ENCODE measurements around the gene TMPRSS11E. TPM values are rescaled to one million over a fixed set of nuclear protein-coding genes. Genes with fewer than 3 reads are reported as not detected.
"Not testable (repeated sequence)": the region's sequence is repeated elsewhere in the genome, so short reads cannot be mapped to it uniquely, and the experiment has no call there.

Gene TMPRSS11E
- total RNA-seq, 1 donor from 2014 or later, result not detected

DNA sequence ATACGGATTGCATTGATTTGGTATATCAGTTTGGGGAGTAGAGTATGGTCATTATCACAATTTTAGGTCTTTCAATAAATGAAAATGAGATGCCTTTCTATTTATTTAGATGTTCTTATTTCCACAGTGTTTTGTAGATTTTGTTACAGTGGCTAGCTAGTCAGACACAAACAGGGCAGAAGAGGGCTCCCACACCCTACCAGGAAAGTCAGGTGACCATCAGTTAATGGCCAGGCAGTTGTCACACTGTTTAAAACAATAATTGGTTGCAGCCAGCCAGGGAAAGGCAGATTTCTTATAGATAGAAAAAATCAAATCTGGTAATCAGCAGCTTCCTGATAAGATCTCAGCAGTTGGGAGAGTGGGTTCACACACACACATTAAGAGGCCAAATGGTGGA, 71.6 kb downstream of the TMPRSS11E start:
- Histone ChIP-seq H3K27ac (replicated peaks) (no peak overlapping the region), H3K27me3 (ENCODE audit: low read depth) (no peaks in the 10 kb centered on the region), H3K9me3 (replicated peaks) (no peaks in the 10 kb centered on the region), H3K36me3 (no peaks in the 10 kb centered on the region), H3K4me1 (no peaks in the 10 kb centered on the region), H3K4me3 (no peak overlapping the region)
- intact Hi-C loops (cut with micrococcal nuclease), result no loop called here
- TF ChIP-seq, protein P1, sequence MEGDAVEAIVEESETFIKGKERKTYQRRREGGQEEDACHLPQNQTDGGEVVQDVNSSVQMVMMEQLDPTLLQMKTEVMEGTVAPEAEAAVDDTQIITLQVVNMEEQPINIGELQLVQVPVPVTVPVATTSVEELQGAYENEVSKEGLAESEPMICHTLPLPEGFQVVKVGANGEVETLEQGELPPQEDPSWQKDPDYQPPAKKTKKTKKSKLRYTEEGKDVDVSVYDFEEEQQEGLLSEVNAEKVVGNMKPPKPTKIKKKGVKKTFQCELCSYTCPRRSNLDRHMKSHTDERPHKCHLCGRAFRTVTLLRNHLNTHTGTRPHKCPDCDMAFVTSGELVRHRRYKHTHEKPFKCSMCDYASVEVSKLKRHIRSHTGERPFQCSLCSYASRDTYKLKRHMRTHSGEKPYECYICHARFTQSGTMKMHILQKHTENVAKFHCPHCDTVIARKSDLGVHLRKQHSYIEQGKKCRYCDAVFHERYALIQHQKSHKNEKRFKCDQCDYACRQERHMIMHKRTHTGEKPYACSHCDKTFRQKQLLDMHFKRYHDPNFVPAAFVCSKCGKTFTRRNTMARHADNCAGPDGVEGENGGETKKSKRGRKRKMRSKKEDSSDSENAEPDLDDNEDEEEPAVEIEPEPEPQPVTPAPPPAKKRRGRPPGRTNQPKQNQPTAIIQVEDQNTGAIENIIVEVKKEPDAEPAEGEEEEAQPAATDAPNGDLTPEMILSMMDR (IDR thresholded peaks at IDR 0.05; ENCODE audit: borderline replicate concordance), result no peak
- no peak for DNase-seq

DNA sequence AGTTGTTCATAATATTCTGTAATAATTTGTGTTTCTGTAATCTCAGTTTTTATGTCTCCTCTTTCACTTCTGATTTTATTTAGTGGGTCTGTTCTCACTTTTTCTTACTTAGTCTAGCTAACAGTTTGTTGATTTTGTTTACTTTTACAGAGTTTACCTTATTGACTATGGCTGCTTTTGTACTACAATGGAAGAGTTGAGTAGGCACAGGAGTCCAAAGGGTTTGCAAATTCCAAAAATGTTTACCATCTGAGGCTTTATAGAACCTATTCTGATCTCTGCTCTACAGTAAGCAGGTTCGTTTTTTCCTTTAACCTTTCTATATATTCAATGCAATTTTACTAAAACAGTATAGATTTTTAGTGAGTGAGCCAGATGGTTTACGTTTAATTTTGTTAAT, 73.7 kb downstream of the TMPRSS11E start:
- H3K27ac ChIP-seq (replicated peaks), result no peak overlapping the region
- H3K36me3 ChIP-seq, result no peaks in the 10 kb centered on the region
- H3K4me1 ChIP-seq, result no peaks in the 10 kb centered on the region
- intact Hi-C loops (cut with micrococcal nuclease), result no loop called here
- DNase-seq, result no peak
- no peaks in the 10 kb centered on the region for H3K27me3 ChIP-seq (ENCODE audit: low read depth)
- no peak overlapping the region for H3K4me3 ChIP-seq
- no peaks in the 10 kb centered on the region for H3K9me3 ChIP-seq (replicated peaks)
- TF ChIP-seq, protein P1 (IDR thresholded peaks at IDR 0.05; ENCODE audit: borderline replicate concordance), result no peak

DNA sequence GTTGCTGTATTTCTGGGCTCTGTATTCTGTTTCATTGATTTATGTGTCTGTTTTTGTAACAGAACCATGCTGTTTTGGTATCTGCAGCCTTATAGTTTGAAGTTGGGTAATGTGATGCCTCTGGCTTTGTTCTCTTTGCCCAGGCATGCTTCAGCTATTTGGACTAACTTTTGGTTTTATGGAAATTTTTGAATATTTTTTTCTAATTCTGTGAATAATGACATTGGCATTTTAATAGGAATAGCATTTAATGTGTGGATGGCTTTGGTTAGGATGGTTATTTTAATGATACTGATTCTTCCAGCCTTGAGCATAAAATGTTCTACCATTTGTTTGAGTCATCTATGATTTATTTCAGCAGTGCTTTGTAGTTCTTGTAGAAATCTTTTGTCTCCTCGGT, 75.0 kb downstream of the TMPRSS11E start:
- H3K4me1 ChIP-seq; H3K9me3 ChIP-seq (replicated peaks); H3K36me3 ChIP-seq; DNase-seq; H3K27me3 ChIP-seq (ENCODE audit: low read depth); H3K4me3 ChIP-seq; intact Hi-C loops (cut with micrococcal nuclease); H3K27ac ChIP-seq (replicated peaks): not testable (repeated sequence)

DNA sequence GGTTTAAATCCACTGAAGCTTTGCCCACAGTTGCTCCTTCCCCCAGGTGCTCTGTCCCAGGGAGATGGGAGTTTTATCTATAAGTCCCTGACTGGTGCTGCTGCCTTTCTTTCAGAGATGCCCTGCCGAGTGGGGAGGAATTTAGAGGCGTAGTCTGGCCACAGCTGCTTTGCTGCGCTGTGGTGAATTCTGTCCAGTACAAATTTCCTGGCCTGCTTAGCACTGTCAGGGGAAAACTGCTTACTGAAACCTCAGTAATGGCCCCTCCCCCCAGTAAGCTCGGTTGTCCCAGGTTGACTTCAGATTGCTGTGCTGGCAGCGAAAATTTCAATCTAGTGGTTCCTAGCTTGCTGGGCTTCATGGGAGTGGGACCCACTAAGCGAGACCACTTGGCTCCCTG, 88.7 kb downstream of the TMPRSS11E start:
- H3K9me3 ChIP-seq (replicated peaks), result peaks cover 27% of the 10 kb centered on the region
- no peak overlapping the region for H3K27ac ChIP-seq (replicated peaks)
- DNase-seq, result no peak
- intact Hi-C loops (cut with micrococcal nuclease), result no loop called here
- TF ChIP-seq, protein P1 (IDR thresholded peaks at IDR 0.05; ENCODE audit: borderline replicate concordance), result no peak
- H3K27me3 ChIP-seq (ENCODE audit: low read depth), result no peaks in the 10 kb centered on the region
- no peak overlapping the region for H3K4me3 ChIP-seq
- H3K4me1 ChIP-seq, result no peaks in the 10 kb centered on the region
- H3K36me3 ChIP-seq, result no peaks in the 10 kb centered on the region

DNA sequence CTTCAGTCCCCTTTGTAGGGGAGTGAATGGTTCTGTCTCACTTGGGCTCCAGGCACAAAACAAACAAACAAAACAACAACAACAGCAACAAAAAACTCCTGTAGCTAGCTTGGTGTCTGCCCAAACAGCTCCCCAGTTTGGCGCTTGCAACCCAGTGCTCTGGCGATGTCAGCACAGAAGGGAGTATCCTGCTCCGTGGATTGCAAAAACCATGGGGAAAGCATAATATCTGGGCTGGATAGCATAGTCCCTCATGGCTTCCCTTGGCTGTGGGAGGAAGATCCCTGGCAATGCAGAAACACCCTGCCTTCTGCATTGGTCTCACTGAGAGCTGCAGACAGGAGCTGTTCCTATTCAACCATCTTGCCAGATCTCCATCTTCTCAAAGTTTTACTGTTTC, 89.1 kb downstream of the TMPRSS11E start:
- TF ChIP-seq, protein P1 (IDR thresholded peaks at IDR 0.05; ENCODE audit: borderline replicate concordance), result no peak
- no peak overlapping the region for H3K4me3 ChIP-seq
- H3K27ac ChIP-seq (replicated peaks), result no peak overlapping the region
- H3K27me3 ChIP-seq (ENCODE audit: low read depth), result no peaks in the 10 kb centered on the region
- H3K36me3 ChIP-seq, result no peaks in the 10 kb centered on the region
- intact Hi-C loops (cut with micrococcal nuclease), result no loop called here
- no peak for DNase-seq
- H3K4me1 ChIP-seq, result no peaks in the 10 kb centered on the region
- peaks cover 23% of the 10 kb centered on the region for H3K9me3 ChIP-seq (replicated peaks)

DNA sequence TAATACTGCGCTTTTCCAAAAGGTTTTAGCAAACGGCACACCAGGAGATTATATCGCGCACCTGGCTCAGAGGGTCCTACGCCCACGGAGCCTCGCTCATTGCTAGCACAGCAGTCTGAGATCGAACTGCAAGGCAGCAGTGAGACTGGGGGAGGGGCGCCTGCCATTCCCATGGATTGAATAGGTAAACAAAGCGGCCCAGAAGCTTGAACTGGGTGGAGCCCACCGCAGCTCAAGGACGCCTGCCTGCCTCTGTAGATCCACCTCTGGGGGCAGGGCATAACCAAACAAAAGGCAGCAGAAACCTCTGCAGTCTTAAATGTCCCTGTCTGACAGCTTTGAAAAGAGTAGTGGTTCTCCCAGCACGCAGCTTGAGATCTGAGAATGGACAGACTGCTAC, 95.5 kb downstream of the TMPRSS11E start:
- H3K27me3 ChIP-seq (ENCODE audit: low read depth); intact Hi-C loops (cut with micrococcal nuclease); H3K36me3 ChIP-seq; H3K27ac ChIP-seq (replicated peaks); DNase-seq; H3K9me3 ChIP-seq (replicated peaks); H3K4me3 ChIP-seq; H3K4me1 ChIP-seq: not testable (repeated sequence)

Other genes starting within 250 kb of the TMPRSS11E start
- gene TMPRSS11B, start 201.8 kb upstream of the TMPRSS11E start, total RNA-seq, result not detected
- gene YTHDC1, start 97.4 kb upstream of the TMPRSS11E start, total RNA-seq, result 46.2 TPM
- gene UGT2B17, start 128.9 kb downstream of the TMPRSS11E start, total RNA-seq, result not detected
- not detected for gene UGT2B15, start 223.2 kb downstream of the TMPRSS11E start, total RNA-seq